Kidney glomerular epithelial cell (primary cell): ENCODE data around the gene TDRD10.
"Not testable (repeated sequence)": the region's sequence is repeated elsewhere in the genome, so short reads cannot be mapped to it uniquely, and the experiment has no call there.

Experiments used
- DNase-seq: peaks from one replicate; lab custom pipeline; 2025; lab: John Stamatoyannopoulos, UW

TDRD10 gene

GRCh38 chr1:154517661-154518060, 15.6 kb downstream of the TDRD10 start:
- no peak for DNase-seq

DNA sequence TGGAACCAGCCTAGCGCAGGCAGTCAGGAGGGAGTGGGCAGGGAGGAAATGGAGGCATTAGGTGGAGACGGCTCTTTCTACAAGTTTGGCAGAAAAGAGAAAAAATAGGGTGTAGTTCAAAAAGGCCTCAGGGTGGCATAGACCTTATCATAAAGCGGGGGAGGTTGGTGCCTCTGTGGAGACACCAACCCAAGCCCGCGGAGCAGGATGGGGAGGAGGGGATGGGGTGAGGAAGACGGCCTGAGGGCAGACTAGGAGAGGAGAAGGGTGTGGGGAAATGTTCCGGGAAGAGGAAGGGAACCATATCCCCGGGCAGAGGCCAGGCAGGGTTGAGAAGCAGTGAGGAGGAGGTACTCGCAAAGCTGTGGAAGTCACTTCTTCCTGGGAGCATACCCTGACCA, 17.6 kb downstream of the TDRD10 start:
- no peak for DNase-seq

DNA sequence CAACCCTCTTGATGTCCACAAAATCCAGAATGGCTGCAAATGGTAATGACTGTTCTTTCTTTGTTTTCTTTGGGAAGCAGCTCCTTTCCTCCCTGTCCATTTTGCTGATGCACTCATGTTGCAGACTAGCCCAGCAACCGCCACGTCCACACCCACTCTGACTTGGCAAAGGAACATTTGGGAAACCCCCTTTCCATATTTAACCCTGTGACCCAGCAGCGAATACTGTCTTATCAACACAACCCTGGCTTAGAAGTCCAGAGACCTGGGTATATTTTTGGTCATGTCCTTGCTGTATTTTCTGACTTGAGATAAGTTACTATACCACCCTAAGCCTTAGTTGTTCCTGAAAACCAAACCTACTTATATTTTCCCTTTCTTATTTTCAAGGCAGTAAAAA, 18.3 kb downstream of the TDRD10 start:
- no peak for DNase-seq

DNA sequence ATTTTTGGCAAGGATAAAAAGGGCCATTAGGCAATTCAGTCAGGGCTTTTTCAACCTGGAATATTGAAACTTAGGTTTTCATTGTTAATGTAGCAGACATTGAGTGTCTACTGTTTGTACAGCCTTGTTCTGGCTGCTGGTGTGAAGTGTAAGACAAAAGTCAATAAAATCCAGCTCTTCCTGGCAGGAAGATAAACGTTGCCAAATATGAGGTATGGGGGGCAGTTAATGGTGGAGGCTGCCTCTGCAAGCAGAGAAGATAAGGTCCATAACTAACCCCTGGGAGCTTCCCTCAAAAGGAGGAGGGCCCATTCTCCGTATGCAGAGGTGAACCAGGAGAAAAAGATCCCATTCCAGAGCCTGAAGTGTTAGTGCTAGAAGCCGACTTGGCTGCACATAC, 19.7 kb downstream of the TDRD10 start:
- DNase-seq, result no peak

DNA sequence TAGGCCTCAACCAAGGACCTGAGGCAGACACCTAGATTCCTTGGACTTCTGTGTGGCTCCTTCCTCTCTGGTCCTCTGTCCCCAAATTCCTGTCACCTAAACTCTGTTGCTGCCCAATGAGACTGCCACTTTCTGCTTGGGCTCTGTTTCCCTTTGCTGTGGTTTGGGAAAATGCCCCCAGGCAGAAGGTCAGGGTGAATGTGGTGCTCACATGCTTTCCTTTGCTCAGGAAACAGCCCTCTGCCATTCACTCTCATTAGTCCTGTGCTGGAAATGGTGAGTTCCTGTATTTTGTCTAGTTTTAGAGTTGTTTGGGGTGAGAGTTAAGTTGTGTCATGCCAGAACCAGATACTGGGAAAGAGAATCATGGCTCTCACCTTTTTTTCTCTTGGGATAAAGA, 22.9 kb downstream of the TDRD10 start:
- no peak for DNase-seq

GRCh38 chr1:154527192-154527591, 25.2 kb downstream of the TDRD10 start:
- DNase-seq, result no peak

DNA sequence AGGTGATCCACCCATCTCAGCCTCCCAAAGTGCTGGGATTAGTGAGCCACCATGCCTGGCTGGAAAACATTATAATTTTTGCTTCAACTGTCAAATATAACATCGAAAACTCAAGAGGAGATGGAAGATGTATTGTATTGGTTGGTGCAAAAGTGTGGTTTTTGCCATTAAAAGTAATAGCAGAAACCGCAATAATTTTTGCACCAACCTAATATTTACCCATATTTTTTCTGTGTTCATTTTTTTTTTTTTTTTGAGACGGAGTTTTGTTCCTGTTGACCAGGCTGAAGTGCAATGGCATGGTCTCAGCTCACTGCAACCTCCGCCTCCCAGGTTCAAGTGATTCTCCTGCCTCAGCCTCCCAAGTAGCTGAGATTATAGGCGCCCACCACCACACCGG, 27.3 kb downstream of the TDRD10 start:
- no peak for DNase-seq

- not testable (repeated sequence) for DNase-seq
These were observed 29.9 kb downstream of the TDRD10 start for GRCh38 chr1:154531950-154532349.

DNA sequence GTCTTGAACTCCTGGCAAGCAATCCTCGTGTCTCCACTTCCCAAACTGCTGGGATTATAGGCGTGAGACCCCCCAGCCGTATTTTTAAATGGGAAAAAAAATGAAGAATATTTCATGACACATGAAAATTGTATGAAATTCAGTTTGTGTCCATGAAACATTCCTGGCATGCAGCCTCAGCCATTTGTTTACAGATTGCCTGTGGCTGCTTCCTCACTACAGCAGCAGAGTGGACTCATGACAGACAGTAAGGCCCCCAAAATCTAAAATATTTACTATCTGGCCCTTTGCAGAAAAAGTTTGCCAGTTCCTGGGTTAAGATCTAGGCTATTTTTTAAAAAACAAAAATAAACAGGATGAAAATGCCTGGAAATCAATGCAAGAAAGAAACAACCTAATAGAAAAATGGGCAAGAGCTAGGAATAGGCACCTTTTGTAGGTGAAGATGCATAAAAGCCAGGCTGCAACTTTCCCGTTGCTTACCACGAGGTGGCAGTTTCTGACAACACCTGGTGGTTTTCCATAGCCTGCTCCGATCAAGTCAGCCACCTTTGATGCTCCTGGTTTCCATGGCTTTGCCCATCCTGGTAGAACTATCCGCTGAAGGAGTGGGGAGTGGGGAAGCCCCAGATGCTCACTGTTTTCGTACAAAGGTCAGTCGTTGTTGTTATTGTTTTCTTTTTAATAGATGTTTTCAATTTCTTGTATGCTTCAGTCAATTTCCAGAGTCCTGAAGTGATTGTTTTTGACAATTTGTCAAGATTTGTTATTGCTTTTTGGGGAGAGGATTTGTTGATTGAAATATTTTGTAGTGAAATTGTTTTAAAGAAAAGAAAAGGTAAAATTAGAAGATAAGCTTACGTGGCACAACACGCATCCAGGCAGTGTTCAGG, 32.2 kb downstream of the TDRD10 start:
- DNase-seq, result peak; percentile 27

DNA sequence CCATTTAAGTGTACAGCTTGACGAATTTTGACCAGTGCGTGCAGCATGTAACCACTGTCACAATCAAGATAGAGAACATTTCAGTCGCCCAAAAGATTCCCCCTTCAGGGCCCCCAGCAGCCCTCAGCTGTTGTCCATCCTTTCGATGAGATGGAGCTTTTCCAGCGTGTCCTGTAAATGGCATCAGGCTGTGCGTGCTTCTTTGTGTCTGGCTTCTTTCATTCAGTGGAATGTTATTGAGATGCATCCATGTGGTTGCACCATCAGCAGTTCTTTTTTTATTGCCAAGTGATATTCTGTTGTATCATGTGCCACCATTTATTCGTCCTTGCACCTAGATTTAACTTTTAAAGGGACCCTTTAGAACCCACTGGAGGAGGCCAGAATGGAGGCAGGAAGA, 34.6 kb downstream of the TDRD10 start:
- DNase-seq, result no peak

DNA sequence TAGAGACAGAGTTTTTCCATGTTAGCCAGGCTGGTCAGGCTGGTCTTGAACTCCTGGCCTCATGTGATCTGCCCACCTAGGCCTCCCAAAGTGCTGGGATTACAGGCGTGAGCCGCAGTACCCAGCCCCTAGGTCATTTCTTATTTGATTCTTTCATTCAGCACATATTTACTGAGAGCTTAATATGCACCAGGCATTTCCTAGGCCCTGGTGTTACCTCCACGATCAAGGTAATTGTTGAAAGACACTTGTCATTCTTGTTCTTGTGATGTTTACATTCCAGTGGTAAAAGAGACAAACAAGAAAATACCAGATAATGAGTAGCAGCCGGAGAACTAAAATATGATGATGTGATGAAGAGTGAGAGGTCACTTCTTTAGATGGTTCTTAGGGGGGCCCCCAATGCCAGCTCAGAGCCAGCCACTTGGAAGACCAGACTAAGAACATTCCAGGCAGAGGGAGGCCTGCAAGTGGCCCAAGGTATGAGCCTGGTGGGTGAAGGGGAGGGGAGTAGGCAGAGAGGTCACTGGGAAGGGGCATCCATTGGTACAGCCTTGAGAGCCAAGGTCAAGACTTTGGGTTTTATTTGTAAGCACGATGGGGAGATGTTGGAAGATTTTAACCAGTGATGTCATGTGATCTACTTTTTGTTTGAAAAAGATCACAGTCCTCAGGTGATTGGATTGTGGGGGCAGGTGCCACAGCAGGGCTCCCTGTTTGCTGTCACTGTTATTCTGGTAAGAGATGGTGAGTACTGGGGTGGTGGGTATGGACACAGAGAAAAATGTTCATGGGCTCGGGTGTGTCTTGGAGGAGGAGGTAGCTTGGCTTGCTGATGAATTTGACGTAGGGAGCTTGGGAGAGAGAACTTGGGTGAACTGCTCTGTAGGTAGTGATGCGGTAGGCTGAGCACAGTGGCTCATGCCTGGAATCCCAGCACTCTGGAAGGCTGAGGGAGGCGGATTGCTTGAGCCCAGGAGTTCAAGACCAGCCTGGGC, 37.8 kb downstream of the TDRD10 start:
- no peak for DNase-seq

GRCh38 chr1:154541231-154541630, 39.2 kb downstream of the TDRD10 start:
- no peak for DNase-seq

GRCh38 chr1:154546264-154547063, 44.4 kb downstream of the TDRD10 start:
- DNase-seq, result peak; percentile 59

GRCh38 chr1:154547105-154547732, 45.2 kb downstream of the TDRD10 start:
- no peak for DNase-seq

- DNase-seq, result no peak
These were observed 46.0 kb downstream of the TDRD10 start for GRCh38 chr1:154548028-154548427.

DNA sequence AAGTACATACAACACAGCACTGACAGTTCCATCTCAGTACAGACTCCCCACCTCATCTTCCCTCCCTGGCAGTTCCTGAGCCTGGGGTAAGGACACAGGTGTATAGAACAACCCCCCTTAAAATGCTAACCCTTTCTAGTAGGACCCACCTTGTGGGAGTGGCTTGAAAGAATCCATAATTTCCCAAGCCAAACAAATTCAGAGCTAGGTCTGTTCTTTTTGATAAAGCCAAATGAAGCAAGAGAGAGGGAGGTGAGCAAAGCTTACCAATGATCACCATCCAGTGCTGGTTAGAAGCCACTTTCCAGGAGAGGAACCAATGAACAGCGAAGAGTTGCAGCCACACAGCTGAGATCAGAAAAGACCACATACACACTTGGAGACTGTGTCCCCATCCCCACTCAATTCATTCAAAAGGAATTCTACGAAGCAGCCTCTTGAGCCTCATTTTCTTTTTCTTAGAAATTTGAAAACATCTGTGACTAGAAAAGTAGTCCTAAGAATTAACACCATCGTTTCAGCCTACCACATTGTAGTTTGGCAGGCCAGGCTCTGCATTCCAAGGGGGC, 47.3 kb downstream of the TDRD10 start:
- DNase-seq, result no peak

DNA sequence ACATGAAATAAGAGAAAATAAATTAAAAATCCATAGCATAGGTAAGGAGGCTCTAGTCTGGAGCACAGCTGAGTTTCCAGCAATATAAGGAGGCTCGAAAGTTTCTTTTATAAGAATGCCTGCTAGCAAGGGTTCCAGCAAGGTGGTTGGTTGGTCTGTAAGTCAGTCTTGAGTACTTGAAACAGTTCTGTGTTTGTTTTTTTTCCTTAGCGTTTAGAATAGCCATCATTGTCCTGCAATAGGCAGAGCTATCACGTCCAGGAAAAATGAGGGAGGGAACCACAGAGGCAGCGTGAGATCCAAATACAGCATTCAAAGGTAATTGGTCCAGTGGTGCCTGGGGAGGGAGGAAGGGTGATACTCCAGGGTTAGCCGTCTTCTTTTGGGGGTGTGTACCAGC, 48.1 kb downstream of the TDRD10 start:
- no peak for DNase-seq

GRCh38 chr1:154550657-154551056, 48.6 kb downstream of the TDRD10 start:
- no peak for DNase-seq

DNA sequence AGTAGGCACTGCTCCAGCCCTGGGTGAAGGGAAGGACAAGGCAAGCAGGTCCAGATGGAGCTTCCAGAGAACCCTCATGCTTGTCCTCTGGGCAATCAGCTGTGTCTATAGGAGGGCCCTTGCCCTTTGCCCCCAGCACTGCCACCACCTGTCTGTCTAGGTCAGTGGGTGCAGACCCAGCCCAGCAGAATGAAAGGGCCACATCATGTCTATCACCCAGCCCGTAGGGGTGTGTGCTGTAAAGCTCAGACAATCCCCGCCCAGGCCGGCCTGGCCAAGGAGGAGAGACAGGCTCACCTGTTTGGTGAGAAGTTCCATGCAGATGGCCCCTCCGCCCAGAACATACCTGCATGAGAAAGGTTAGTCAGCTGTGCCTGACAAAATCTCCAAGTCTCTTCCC, 49.5 kb downstream of the TDRD10 start:
- no peak for DNase-seq

DNA sequence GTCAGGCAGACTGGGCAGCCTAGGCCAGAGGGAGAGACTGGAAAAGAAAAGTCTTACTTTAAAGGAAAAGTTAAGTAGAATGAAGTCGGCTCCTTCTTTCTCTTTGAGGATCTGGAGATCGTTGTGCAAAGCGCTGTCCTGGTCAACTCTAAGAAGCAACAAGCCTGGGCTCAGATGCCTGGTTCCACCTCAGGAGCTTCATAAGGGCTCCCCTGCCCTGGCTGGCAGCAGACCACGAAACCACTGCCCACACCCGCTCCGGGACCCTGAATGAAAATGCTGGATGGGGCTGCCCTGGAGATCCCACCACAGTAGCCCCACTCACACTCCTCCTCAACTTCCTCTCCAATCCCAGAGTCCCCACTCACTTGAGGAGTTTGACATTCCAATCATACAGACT, 50.0 kb downstream of the TDRD10 start:
- no peak for DNase-seq
